CD14-positive monocyte (primary cell): Measurements from ENCODE around the gene UCHL5. TPM values are rescaled to one million over a fixed set of nuclear protein-coding genes. Genes with fewer than 3 reads are reported as not detected.

Source experiments
- DNase-seq, 3 donors: peaks; one replicate each; pipeline ENCODE4 v3.0.0-alpha.2; 2011 to 2022
- H2AFZ ChIP-seq: 2 replicates; pipeline ENCODE4 v1.6.0; 2012; ENCODE audit warnings: mild to moderate bottlenecking, low read depth, low read length, inconsistent platforms; ENCODE audit not compliant: insufficient read depth, poor library complexity, severe bottlenecking
- H3K27ac ChIP-seq, 2 donors: 1 replicate in 1 of 2; 2 replicates in 1 of 2; pipeline ENCODE4 v1.5.1; 2012 to 2013; ENCODE audit warnings: low read length in 2 of 2, control low read depth in 1 of 2, inconsistent platforms in 1 of 2, low read depth in 1 of 2, mild to moderate bottlenecking in 1 of 2
- H3K27me3 ChIP-seq, 2 donors: one replicate each; pipeline versions ENCODE4 v1.6.0 to v1.6.1; 2011 to 2013; ENCODE audit warnings: low read length in 2 of 2; ENCODE audit not compliant: control insufficient read depth in 2 of 2, insufficient read depth in 2 of 2
- H3K36me3 ChIP-seq, 2 donors: replicated peaks in 1 of 2; 1 replicate in 1 of 2; 2 replicates in 1 of 2; pipeline versions ENCODE4 v1.5.1 to v1.6.1; 2012 to 2013; ENCODE audit warnings: low read length in 2 of 2, control low read depth in 1 of 2, inconsistent platforms in 1 of 2, mild to moderate bottlenecking in 1 of 2; ENCODE audit not compliant: insufficient read depth in 2 of 2, control insufficient read depth in 1 of 2
- H3K4me1 ChIP-seq, 2 donors: 1 replicate in 1 of 2; 2 replicates in 1 of 2; pipeline versions ENCODE4 v1.5.1 to v1.6.1; 2012 to 2013; ENCODE audit warnings: low read length in 2 of 2, control low read depth in 1 of 2, inconsistent platforms in 1 of 2, mild to moderate bottlenecking in 1 of 2, moderate library complexity in 1 of 2; ENCODE audit not compliant: insufficient read depth in 2 of 2, control insufficient read depth in 1 of 2
- H3K4me2 ChIP-seq: replicated peaks from 2 replicates; pipeline ENCODE3; 2012; ENCODE audit warnings: low read length, moderate library complexity, mild to moderate bottlenecking; ENCODE audit not compliant: poor library complexity, severe bottlenecking; ENCODE audit errors: extremely low read depth
- H3K4me3 ChIP-seq, 3 experiments: fragments of 200-600 bp in 1 of 3; sonication (generic) in 1 of 3; replicated peaks in 1 of 3; 1 replicate in 2 of 3; 2 replicates in 1 of 3; pipeline ENCODE4 v1.5.1; 2011 to 2013; ENCODE audit warnings: low read length in 3 of 3, mild to moderate bottlenecking in 3 of 3, control low read depth in 2 of 3, low read depth in 2 of 3, inconsistent platforms in 1 of 3, moderate library complexity in 1 of 3
- H3K79me2 ChIP-seq: 2 replicates; pipeline ENCODE4 v1.6.0; 2012; ENCODE audit warnings: mild to moderate bottlenecking, control low read depth, inconsistent platforms, low read length, moderate library complexity; ENCODE audit not compliant: insufficient read depth
- H3K9ac ChIP-seq: 2 replicates; pipeline ENCODE4 v1.6.0; 2017; ENCODE audit warnings: low read length, mild to moderate bottlenecking; ENCODE audit not compliant: insufficient read depth, poor library complexity, severe bottlenecking
- H3K9me3 ChIP-seq, 2 donors: replicated peaks in 1 of 2; 1 replicate in 1 of 2; 2 replicates in 1 of 2; pipeline versions ENCODE4 v1.5.1 to v1.6.1; 2012 to 2013; ENCODE audit warnings: low read length in 2 of 2, control low read depth in 1 of 2; ENCODE audit not compliant: control insufficient read depth in 1 of 2, insufficient read depth in 1 of 2
- H4K20me1 ChIP-seq: 2 replicates; pipeline ENCODE4 v1.6.0; 2012; ENCODE audit warnings: mild to moderate bottlenecking, low read length, control low read depth, moderate library complexity; ENCODE audit not compliant: insufficient read depth
- H3K27ac Mint-ChIP-seq, 7 donors: one replicate each; pipeline ENCODE4 v1.8.0; 2020; ENCODE audit warnings: mild to moderate bottlenecking in 7 of 7, mixed read lengths in 7 of 7, moderate library complexity in 6 of 7, inconsistent platforms in 2 of 7
- H3K27me3 Mint-ChIP-seq, 3 donors: one replicate each; pipeline ENCODE4 v1.8.0; 2021 to 2022; ENCODE audit warnings: low read depth in 3 of 3, mild to moderate bottlenecking in 3 of 3, mixed read lengths in 3 of 3, moderate library complexity in 3 of 3, inconsistent platforms in 1 of 3
- H3K36me3 Mint-ChIP-seq, 2 donors: one replicate each; pipeline ENCODE4 v1.8.0; 2020; ENCODE audit warnings: mixed read lengths in 2 of 2, inconsistent platforms in 1 of 2, mild to moderate bottlenecking in 1 of 2
- H3K4me1 Mint-ChIP-seq: one replicate; pipeline ENCODE4 v1.8.0; 2020; ENCODE audit warnings: mild to moderate bottlenecking, mixed read lengths
- H3K4me3 Mint-ChIP-seq, 2 donors: one replicate each; pipeline ENCODE4 v1.8.0; 2020; ENCODE audit warnings: mild to moderate bottlenecking in 2 of 2, mixed read lengths in 2 of 2, moderate library complexity in 1 of 2
- H3K9me3 Mint-ChIP-seq, 7 donors: one replicate each; pipeline ENCODE4 v1.8.0; 2020 to 2022; ENCODE audit warnings: mixed read lengths in 7 of 7, mild to moderate bottlenecking in 6 of 7, moderate library complexity in 6 of 7, inconsistent platforms in 2 of 7
- WGBS: methylation state at CpG from one replicate; pipeline ENCODE4 v1.1.5; 2013; ENCODE audit warnings: missing lambda C conversion rate; ENCODE audit not compliant: insufficient coverage; 5-methylcytosine and 5-hydroxymethylcytosine counted together
- intact Hi-C, 2 donors: fragments of 100-400 bp; cut with micrococcal nuclease; formaldehyde crosslinking; loops; one replicate each; pipeline versions ENCODE4 v1.15.0 to v1.15.1; 2023
- polyA plus RNA-seq, 3 donors: library from polyadenylated mRNA; depleted of rRNA in 1 of 3; unstranded in 2 of 3; stranded (reverse) in 1 of 3; fragments of 300-500 nt in 2 of 3; fragments of >200 nt in 1 of 3; fragmentation: Illumina TruSeq in 2 of 3; gene quantifications; 1 replicate in 2 of 3; 2 replicates in 1 of 3; pipeline ENCODE4 v1.2.3, GENCODE V29; 2012 to 2021
- TF ChIP-seq, protein P1 (sequence below): fragments of 200-600 bp; IDR thresholded peaks from one replicate; pipeline ENCODE4 v1.8.0; 2022; ENCODE audit warnings: antibody characterized with exemption, mild to moderate bottlenecking

The UCHL5 gene
- polyA plus RNA-seq, 3 donors: 8.6 to 43.0 (median 29.6) TPM

DNA sequence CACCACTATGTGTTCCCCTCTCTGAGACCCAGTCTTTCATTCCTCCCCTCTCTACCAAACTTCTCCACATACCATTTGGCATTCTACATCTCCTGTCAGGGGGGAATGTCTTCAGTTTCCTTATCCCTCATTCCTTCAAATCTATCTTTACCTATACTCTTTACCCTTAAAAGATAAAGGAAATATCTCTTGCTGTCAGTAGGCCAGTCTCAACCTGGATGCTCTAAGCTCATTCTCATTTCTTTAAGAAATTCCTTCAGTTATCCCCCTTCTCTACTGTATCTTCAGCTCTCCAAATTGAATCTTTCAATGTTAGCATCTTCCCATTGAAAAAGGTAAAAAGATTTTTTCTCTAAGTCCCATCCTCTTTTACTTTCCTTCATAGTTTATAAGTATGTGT lies 6.8 kb upstream of the UCHL5 start:
- no peak for DNase-seq
- TF ChIP-seq, protein P1, sequence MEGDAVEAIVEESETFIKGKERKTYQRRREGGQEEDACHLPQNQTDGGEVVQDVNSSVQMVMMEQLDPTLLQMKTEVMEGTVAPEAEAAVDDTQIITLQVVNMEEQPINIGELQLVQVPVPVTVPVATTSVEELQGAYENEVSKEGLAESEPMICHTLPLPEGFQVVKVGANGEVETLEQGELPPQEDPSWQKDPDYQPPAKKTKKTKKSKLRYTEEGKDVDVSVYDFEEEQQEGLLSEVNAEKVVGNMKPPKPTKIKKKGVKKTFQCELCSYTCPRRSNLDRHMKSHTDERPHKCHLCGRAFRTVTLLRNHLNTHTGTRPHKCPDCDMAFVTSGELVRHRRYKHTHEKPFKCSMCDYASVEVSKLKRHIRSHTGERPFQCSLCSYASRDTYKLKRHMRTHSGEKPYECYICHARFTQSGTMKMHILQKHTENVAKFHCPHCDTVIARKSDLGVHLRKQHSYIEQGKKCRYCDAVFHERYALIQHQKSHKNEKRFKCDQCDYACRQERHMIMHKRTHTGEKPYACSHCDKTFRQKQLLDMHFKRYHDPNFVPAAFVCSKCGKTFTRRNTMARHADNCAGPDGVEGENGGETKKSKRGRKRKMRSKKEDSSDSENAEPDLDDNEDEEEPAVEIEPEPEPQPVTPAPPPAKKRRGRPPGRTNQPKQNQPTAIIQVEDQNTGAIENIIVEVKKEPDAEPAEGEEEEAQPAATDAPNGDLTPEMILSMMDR: no peak
- Histone ChIP-seq H3K79me2 (peaks cover 94% of the 10 kb centered on the region), H3K4me1 (peaks cover 6 to 12% of the 10 kb centered on the region in 2 donors), H3K27ac (no peak overlapping the region), H3K9ac (no peak overlapping the region), H3K27me3 (no peaks in the 10 kb centered on the region), H3K4me3 (no peak overlapping the region), H2AFZ (no peak overlapping the region), H3K36me3 (peaks cover 0 to 8% of the 10 kb centered on the region in 2 donors), H3K4me2 (no peak overlapping the region), H3K9me3 (no peaks in the 10 kb centered on the region), H4K20me1 (peaks cover 59% of the 10 kb centered on the region)
- Mint-ChIP-seq H3K4me1 (peaks cover 26% of the 10 kb centered on the region), H3K36me3 (peaks cover 6 to 14% of the 10 kb centered on the region in 2 donors), H3K4me3 (no peak overlapping the region), H3K27me3 (peaks cover 0 to 1% (median 0%) of the 10 kb centered on the region in 3 donors), H3K9me3 (no peaks in the 10 kb centered on the region), H3K27ac (no peak overlapping the region)
- intact Hi-C loops: no loop called here

DNA sequence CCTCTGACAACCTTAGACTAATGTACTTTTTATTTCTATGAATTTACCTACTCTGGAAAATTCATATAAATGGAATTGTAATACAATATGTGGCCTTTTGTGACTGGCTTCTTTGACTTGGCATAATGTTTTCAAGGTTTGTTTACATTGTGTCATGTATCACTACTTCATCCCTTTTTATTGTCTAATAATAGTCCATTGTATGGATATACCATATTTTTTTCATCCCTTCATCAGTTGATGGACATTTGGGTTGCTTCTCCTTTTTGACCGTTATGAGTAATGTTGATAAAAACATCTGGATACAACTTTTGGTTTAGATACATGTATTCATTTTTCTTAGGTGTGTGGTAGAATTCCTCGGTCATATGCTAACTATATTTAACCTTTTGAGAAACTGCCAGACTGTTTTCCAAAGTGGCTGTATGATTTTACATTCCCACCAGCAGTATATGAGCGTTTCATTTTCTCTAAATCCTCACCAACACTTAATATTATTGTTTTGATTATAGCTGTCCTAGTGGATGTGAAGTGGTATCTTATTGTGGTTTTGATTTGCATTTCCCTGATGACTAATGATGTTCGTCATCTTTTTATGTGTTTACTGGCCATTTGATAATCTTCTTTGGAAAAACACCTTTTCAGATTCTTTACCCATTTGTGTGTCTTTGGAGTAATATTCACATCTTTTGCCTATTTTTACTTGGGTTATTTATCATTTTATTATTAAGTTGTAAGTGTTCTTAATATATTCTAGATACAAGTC lies 3.7 kb upstream of the UCHL5 start:
- peaks cover 97% of the 10 kb centered on the region for H3K79me2 ChIP-seq
- H3K27ac ChIP-seq: no peak overlapping the region
- TF ChIP-seq, protein P1: no peak
- Mint-ChIP-seq H3K4me1 (peaks cover 36% of the 10 kb centered on the region), H3K27me3 (peaks cover 0 to 5% (median 0%) of the 10 kb centered on the region in 3 donors), H3K27ac (no peak overlapping the region), H3K36me3 (peaks cover 0 to 9% of the 10 kb centered on the region in 2 donors), H3K4me3 (no peak overlapping the region), H3K9me3 (no peaks in the 10 kb centered on the region)
- peaks cover 47% of the 10 kb centered on the region for H4K20me1 ChIP-seq
- intact Hi-C loops: no loop called here
- H3K4me2 ChIP-seq: no peak overlapping the region
- H3K27me3 ChIP-seq: no peaks in the 10 kb centered on the region
- peak in 1 of 3 donors; percentile 14 for DNase-seq
- no peaks in the 10 kb centered on the region for H3K36me3 ChIP-seq
- H3K9me3 ChIP-seq: no peaks in the 10 kb centered on the region
- WGBS: no CpG with 5 or more reads among the region's 4 CpGs
- H3K4me3 ChIP-seq: no peak overlapping the region
- H3K9ac ChIP-seq: no peak overlapping the region
- H2AFZ ChIP-seq: no peak overlapping the region
- peaks cover 17 to 29% of the 10 kb centered on the region in 2 donors for H3K4me1 ChIP-seq
